LNCaP clone FGC (cell line): ENCODE measurements around the gene CYP4B1.

Experiments used
- DNase-seq: peaks from one replicate; pipeline ENCODE4 v3.0.0-alpha.2; 2011; ENCODE audit warnings: low read depth
- H3K4me3 ChIP-seq: 2 replicates; pipeline ENCODE4 v1.5.1; 2011; ENCODE audit warnings: mild to moderate bottlenecking, low read depth, low read length, control low read depth
- CTCF ChIP-seq: IDR thresholded peaks from 2 replicates; pipeline ENCODE4 v1.5.1; 2012; ENCODE audit warnings: mild to moderate bottlenecking; ENCODE audit not compliant: control insufficient read depth, insufficient read depth; ENCODE audit errors: extremely low read depth

Gene CYP4B1

GRCh38 chr1:46815133-46815532 lies 16.3 kb downstream of the CYP4B1 start:
- DNase-seq: no peak
- no peak overlapping the region for H3K4me3 ChIP-seq
- no peak for TF ChIP-seq CTCF

- no peak for TF ChIP-seq CTCF
- H3K4me3 ChIP-seq: no peak overlapping the region
- DNase-seq: no peak
Observed at GRCh38 chr1:46816930-46817329, 18.1 kb downstream of the CYP4B1 start.

- no peak overlapping the region for H3K4me3 ChIP-seq
- DNase-seq: no peak
- no peak for TF ChIP-seq CTCF
Observed at GRCh38 chr1:46817814-46818213, 19.0 kb downstream of the CYP4B1 start.

- TF ChIP-seq CTCF: no peak
- DNase-seq: no peak
- no peak overlapping the region for H3K4me3 ChIP-seq
Observed at GRCh38 chr1:46818591-46818990, 19.7 kb downstream of the CYP4B1 start.

- TF ChIP-seq CTCF: no peak
- DNase-seq: no peak
- no peak overlapping the region for H3K4me3 ChIP-seq
Observed at GRCh38 chr1:46819335-46819734, 20.5 kb downstream of the CYP4B1 start.

- no peak for TF ChIP-seq CTCF
- H3K4me3 ChIP-seq: no peak overlapping the region
Observed at GRCh38 chr1:46820076-46820475, 21.2 kb downstream of the CYP4B1 start.

GRCh38 chr1:46820560-46821060 lies 21.8 kb downstream of the CYP4B1 start:
- no peak overlapping the region for H3K4me3 ChIP-seq
- no peak for DNase-seq
- no peak for TF ChIP-seq CTCF

More at GRCh38 chr1:46820076-46820475, 21.2 kb downstream of the CYP4B1 start:
- DNase-seq: no peak
